H1 (cell line): ENCODE measurements around the gene MAMSTR. TPM values are rescaled to one million over a fixed set of nuclear protein-coding genes. Genes with fewer than 3 reads are reported as not detected.

Experiments used
- CTCF ChIA-PET: fragments of 300-600 bp; sonication (Branson Sonifier 250); formaldehyde crosslinking; loops from one replicate; lab custom pipeline; 2021; ENCODE audit not compliant: partially characterized antibody; lab: Charles Lee
- POLR2A ChIA-PET: fragments of 300-600 bp; sonication (Branson Sonifier 250); formaldehyde crosslinking; loops from one replicate; lab custom pipeline; 2021; ENCODE audit warnings: inconsistent platforms; ENCODE audit not compliant: partially characterized antibody; lab: Charles Lee
- DNase-seq, 2 experiments: peaks; one replicate each; pipeline versions ENCODE4 v3.0.0 to v3.0.0-alpha.2; 2010 to 2022; ENCODE audit warnings: low spot score in 2 of 2, low read depth in 1 of 2, mixed read lengths in 1 of 2
- FAIRE-seq: peaks from 2 replicates; lab custom pipeline; 2011; peaks lifted over from hg19 to GRCh38; lab: Jason Lieb, UNC
- H2AFZ ChIP-seq: 2 replicates; pipeline ENCODE4 v1.8.1; 2012; ENCODE audit warnings: low read length, inconsistent platforms
- H2AK5ac ChIP-seq: 2 replicates; pipeline ENCODE4 v1.6.1; 2013; ENCODE audit warnings: low read depth, low read length
- H2BK120ac ChIP-seq: replicated peaks from 2 replicates; pipeline ENCODE3; 2013; ENCODE audit warnings: low read depth, low read length, inconsistent platforms
- H2BK12ac ChIP-seq: 2 replicates; pipeline ENCODE4 v1.6.1; 2013; ENCODE audit warnings: low read depth, low read length
- H2BK15ac ChIP-seq: 2 replicates; pipeline ENCODE4 v1.6.1; 2013; ENCODE audit warnings: low read length
- H2BK20ac ChIP-seq: 2 replicates; pipeline ENCODE4 v1.6.1; 2013; ENCODE audit warnings: low read length
- H2BK5ac ChIP-seq: 2 replicates; pipeline ENCODE4 v1.6.1; 2013; ENCODE audit warnings: low read depth, low read length
- H3K14ac ChIP-seq: 2 replicates; pipeline ENCODE4 v1.6.1; 2013; ENCODE audit warnings: inconsistent platforms; ENCODE audit not compliant: insufficient read length
- H3K18ac ChIP-seq: 2 replicates; pipeline ENCODE4 v1.6.1; 2013; ENCODE audit warnings: low read length; ENCODE audit errors: extremely low read depth
- H3K23ac ChIP-seq: 2 replicates; pipeline ENCODE4 v1.6.1; 2013; ENCODE audit warnings: inconsistent platforms; ENCODE audit not compliant: insufficient read length
- H3K23me2 ChIP-seq: 2 replicates; pipeline ENCODE4 v1.6.1; 2013; ENCODE audit warnings: low read depth, low read length
- H3K27ac ChIP-seq: 2 replicates; pipeline ENCODE4 v1.6.1; 2011; ENCODE audit warnings: low read depth, low read length, inconsistent platforms
- H3K27me3 ChIP-seq, 4 experiments: replicated peaks in 1 of 4; 1 replicate in 1 of 4; 2 replicates in 3 of 4; pipeline versions ENCODE4 v1.6.1 to v1.8.1; 2011 to 2013; ENCODE audit warnings: low read length in 3 of 4, mild to moderate bottlenecking in 3 of 4, inconsistent platforms in 2 of 4, mixed read lengths in 2 of 4, moderate library complexity in 1 of 4; ENCODE audit not compliant: control insufficient read depth in 3 of 4, insufficient read depth in 3 of 4; ENCODE audit errors: extremely low read depth in 1 of 4
- H3K36me3 ChIP-seq, 4 experiments: 2 replicates each; pipeline versions ENCODE4 v1.6.1 to v1.8.1; 2011 to 2013; ENCODE audit warnings: mild to moderate bottlenecking in 4 of 4, low read length in 3 of 4, moderate library complexity in 2 of 4, control low read depth in 1 of 4, inconsistent platforms in 1 of 4; ENCODE audit not compliant: insufficient read depth in 4 of 4, control insufficient read depth in 2 of 4
- H3K4ac ChIP-seq: replicated peaks from 2 replicates; pipeline ENCODE3; 2013; ENCODE audit warnings: low read length, low read depth, mixed read lengths, inconsistent platforms; ENCODE audit not compliant: insufficient read length
- H3K4me1 ChIP-seq, 4 experiments: replicated peaks in 1 of 4; 1 replicate in 1 of 4; 2 replicates in 3 of 4; pipeline versions ENCODE4 v1.6.1 to v1.8.1; 2011 to 2013; ENCODE audit warnings: low read length in 3 of 4, inconsistent platforms in 2 of 4, mixed read lengths in 1 of 4; ENCODE audit not compliant: insufficient read depth in 4 of 4, control insufficient read depth in 3 of 4
- H3K4me2 ChIP-seq, 2 experiments: 2 replicates each; pipeline versions ENCODE4 v1.6.1 to v1.8.1; 2011 to 2013; ENCODE audit warnings: low read depth in 2 of 2, low read length in 2 of 2, control low read depth in 1 of 2, inconsistent platforms in 1 of 2, mild to moderate bottlenecking in 1 of 2; ENCODE audit not compliant: insufficient read depth in 1 of 2
- H3K4me3 ChIP-seq, 4 experiments: fragments of 200-600, 300-600 bp in 1 of 4; sonication (generic), shearing (Covaris generic), sonication (Bioruptor Twin) in 1 of 4; 2 replicates each; pipeline versions ENCODE4 v1.5.1 to v1.8.1; 2011 to 2016; ENCODE audit warnings: low read length in 4 of 4, low read depth in 3 of 4, control low read depth in 2 of 4, inconsistent platforms in 2 of 4, mild to moderate bottlenecking in 2 of 4, mixed read lengths in 1 of 4, moderate library complexity in 1 of 4; ENCODE audit not compliant: insufficient read depth in 2 of 4; ENCODE audit errors: extremely low read depth in 1 of 4
- H3K56ac ChIP-seq: replicated peaks from 2 replicates; pipeline ENCODE3; 2013; ENCODE audit warnings: low read depth, mild to moderate bottlenecking, mixed read lengths, low read length, inconsistent platforms; ENCODE audit not compliant: insufficient read length
- H3K79me1 ChIP-seq: 2 replicates; pipeline ENCODE4 v1.6.1; 2013; ENCODE audit warnings: low read depth, low read length, control low read depth
- H3K79me2 ChIP-seq, 2 experiments: 2 replicates each; pipeline versions ENCODE4 v1.6.1 to v1.8.1; 2012 to 2013; ENCODE audit warnings: low read length in 2 of 2, mild to moderate bottlenecking in 2 of 2, inconsistent platforms in 1 of 2; ENCODE audit not compliant: insufficient read depth in 2 of 2, control insufficient read depth in 1 of 2
- H3K9ac ChIP-seq, 4 experiments: replicated peaks in 1 of 4; 1 replicate in 1 of 4; 2 replicates in 3 of 4; pipeline versions ENCODE4 v1.6.1 to v1.8.1; 2011 to 2013; ENCODE audit warnings: low read depth in 3 of 4, low read length in 3 of 4, control low read depth in 2 of 4, mild to moderate bottlenecking in 2 of 4, moderate library complexity in 2 of 4, inconsistent platforms in 1 of 4; ENCODE audit errors: extremely low read depth in 1 of 4
- H3K9me3 ChIP-seq, 2 experiments: 2 replicates each; pipeline versions ENCODE4 v1.6.1 to v1.8.1; 2012 to 2013; ENCODE audit warnings: mild to moderate bottlenecking in 2 of 2, moderate library complexity in 2 of 2, control low read depth in 1 of 2, inconsistent platforms in 1 of 2, low read depth in 1 of 2, low read length in 1 of 2, mixed read lengths in 1 of 2; ENCODE audit not compliant: insufficient read depth in 2 of 2
- H4K20me1 ChIP-seq, 2 experiments: replicated peaks in 1 of 2; 2 replicates each; pipeline versions ENCODE3 to v1.8.1; 2011 to 2013; ENCODE audit warnings: inconsistent platforms in 2 of 2, low read length in 2 of 2, mild to moderate bottlenecking in 1 of 2; ENCODE audit not compliant: insufficient read depth in 2 of 2, control insufficient read depth in 1 of 2
- H4K5ac ChIP-seq: 2 replicates; pipeline ENCODE4 v1.6.1; 2013; ENCODE audit warnings: low read length, low read depth, mixed read lengths, inconsistent platforms; ENCODE audit not compliant: insufficient read length
- H4K8ac ChIP-seq: 2 replicates; pipeline ENCODE4 v1.8.0; 2013; ENCODE audit warnings: mild to moderate bottlenecking, moderate library complexity, low read length, inconsistent platforms; ENCODE audit not compliant: insufficient read depth; ENCODE audit errors: extremely low read depth
- H4K91ac ChIP-seq: replicated peaks from 2 replicates; pipeline ENCODE3; 2013; ENCODE audit warnings: low read length, mixed read lengths, inconsistent platforms; ENCODE audit not compliant: insufficient read length
- BACH1 ChIP-seq: IDR thresholded peaks from 2 replicates; pipeline ENCODE4 v1.6.1; 2012; ENCODE audit warnings: low read length, improper control_type of control experiment
- BCL11A ChIP-seq, 2 experiments: IDR thresholded peaks; one replicate each; pipeline ENCODE4 v1.6.1; 2011; ENCODE audit warnings: low read depth in 2 of 2, low read length in 2 of 2, mild to moderate bottlenecking in 2 of 2
- EZH2 ChIP-seq: fragments of 200-600 bp; sonication (generic); IDR thresholded peaks from 2 replicates; pipeline ENCODE4 v1.7.1; 2012; ENCODE audit warnings: low read depth, mild to moderate bottlenecking, moderate library complexity, low read length, inconsistent platforms; ENCODE audit not compliant: severe bottlenecking
- GTF2F1 ChIP-seq: IDR thresholded peaks from 2 replicates; pipeline ENCODE4 v1.6.1; 2012; ENCODE audit warnings: low read depth, low read length, improper control_type of control experiment, borderline replicate concordance
- HDAC6 ChIP-seq: IDR thresholded peaks from one replicate; pipeline ENCODE4 v1.7.1; 2012; ENCODE audit warnings: low read depth, mild to moderate bottlenecking, inconsistent platforms, low read length, moderate library complexity
- KDM5A ChIP-seq: fragments of 200-600 bp; IDR thresholded peaks from 2 replicates; pipeline ENCODE4 v1.7.1; 2012; ENCODE audit warnings: mild to moderate bottlenecking, low read length, inconsistent platforms, mixed read lengths
- RFX5 ChIP-seq: IDR thresholded peaks from 2 replicates; pipeline ENCODE4 v1.6.1; 2011; ENCODE audit warnings: low read depth, low read length, improper control_type of control experiment, borderline replicate concordance
- SIN3A ChIP-seq, 2 experiments: IDR thresholded peaks in 1 of 2; conservative IDR thresholded peaks in 1 of 2; 2 replicates each; pipeline ENCODE4 v1.6.1; 2011 to 2012; ENCODE audit warnings: low read length in 2 of 2, improper control_type of control experiment in 1 of 2, low read depth in 1 of 2, mild to moderate bottlenecking in 1 of 2
- SP2 ChIP-seq: IDR thresholded peaks from 2 replicates; pipeline ENCODE4 v1.6.1; 2012; ENCODE audit warnings: mild to moderate bottlenecking, low read length, inconsistent platforms
- TBP ChIP-seq: IDR thresholded peaks from 2 replicates; pipeline ENCODE4 v1.6.1; 2011; ENCODE audit warnings: low read depth, low read length, improper control_type of control experiment
- YY1 ChIP-seq: IDR thresholded peaks from 2 replicates; pipeline ENCODE4 v1.6.1; 2011; ENCODE audit warnings: low read depth, mild to moderate bottlenecking, low read length
- whole genome bisulfite sequencing, 2 experiments: shearing (Covaris generic) in 1 of 2; methylation state at CpG; one replicate each; pipeline versions ENCODE4 v1.1.6 to v1.1.7; 2013 to 2015; ENCODE audit warnings: low lambda C conversion rate in 2 of 2, mixed read lengths in 2 of 2, inconsistent platforms in 1 of 2, low coverage in 1 of 2, missing lambda C conversion rate in 1 of 2; ENCODE audit not compliant: insufficient replicate concordance in 2 of 2, insufficient coverage in 1 of 2, insufficient read length in 1 of 2; ENCODE audit errors: extremely low coverage in 1 of 2, missing lambda C conversion rate in 1 of 2; 5-methylcytosine and 5-hydroxymethylcytosine counted together
- polyA plus RNA-seq, 7 experiments: library from polyadenylated mRNA; depleted of rRNA in 3 of 7; stranded (reverse) in 5 of 7; unstranded in 2 of 7; fragments of >200 nt in 5 of 7; fragments of 200-250 nt in 2 of 7; gene quantifications; 1 replicate in 5 of 7; 2 replicates in 1 of 7; 4 replicates in 1 of 7; pipeline versions ENCODE4 v1.2.1 to v1.2.3, GENCODE V29; 2011 to 2013; ENCODE audit warnings: missing spikeins in 2 of 7, mixed read lengths in 2 of 7
- total RNA-seq: library from RNA; stranded (reverse); fragmentation: NEBNext Ultra II Directional; extraction: Animal tissue kit (Norgen Biotek cat#: 25700); gene quantifications from 2 replicates; pipeline ENCODE4 v1.2.1, GENCODE V29; 2021

MAMSTR gene
- total and polyA plus RNA-seq, 2 of the 8 experiments (the other 6 are each of a cell fraction or from before 2014, with no cell fraction given), result 2.0 to 2.3 TPM

GRCh38 chr19:48713864-48714755 is 5.4 kb downstream of the MAMSTR start:
- CTCF ChIA-PET, result interaction anchor here (0.7 to 8.2 kb wide), 9 partner anchors 13 to 68 kb away, joined by 3 to 53 read pairs (median 12); partner anchors contain the start of gene CA11
- no peak for TF ChIP-seq YY1
- no peak for TF ChIP-seq EZH2
- TF ChIP-seq SIN3A (conservative IDR thresholded peaks at IDR 0.05 in 1 of 2, IDR thresholded peaks at IDR 0.05 in 1 of 2; ENCODE audit: low read depth in 1 of 2, low read length in 2 of 2), result no peak
- no peak for TF ChIP-seq GTF2F1
- no peak for TF ChIP-seq RFX5
- no peak for TF ChIP-seq TBP
- no peak for TF ChIP-seq KDM5A
- TF ChIP-seq HDAC6, result no peak
- peak; percentile 12; the same call in 1 of the 2 replicates for TF ChIP-seq SP2
- no peak for TF ChIP-seq BCL11A (IDR thresholded peaks at IDR 0.05; ENCODE audit: low read depth in 2 of 2, low read length in 2 of 2)
- TF ChIP-seq BACH1, result peak; percentile 94

More at GRCh38 chr19:48713864-48714755, 5.4 kb downstream of the MAMSTR start:
- Histone ChIP-seq H3K4me1 (peaks cover 0 to 27% (median 7%) of the 10 kb centered on the region in 4 experiments; a peak in 6 of 7 replicates), H2BK12ac (0 out of 2 replicates have a peak overlapping the region, but pooled peaks have one; percentile 27), H3K56ac (peak overlapping the region; percentile 67), H3K9ac (peak overlapping the region; percentile 20 to 51 (median 29); a peak in 5 of 7 replicates), H2BK20ac (no peak overlapping the region), H4K5ac (peak overlapping the region; percentile 51), H3K4me3 (peak overlapping the region; percentile 76 to 86 (median 82)), H4K91ac (peak overlapping the region; percentile 74), H2BK120ac (no peak overlapping the region), H3K23me2 (peaks cover 19% of the 10 kb centered on the region; the same call in 1 of the 2 replicates), H3K27ac (peak overlapping the region; percentile 70; the same call in 1 of the 2 replicates), H2BK5ac (peak overlapping the region; percentile 71; the same call in 1 of the 2 replicates), H3K18ac (no peak overlapping the region; the same call in 1 of the 2 replicates), H3K27me3 (no peaks in the 10 kb centered on the region), H3K23ac (no peak overlapping the region), H3K79me1 (no peaks in the 10 kb centered on the region), H3K9me3 (0 out of 4 replicates have a peak, but pooled peaks cover 0 to 3% of the 10 kb centered on the region in 2 experiments), H3K36me3 (no peaks in the 10 kb centered on the region), H3K14ac (peak overlapping the region; percentile 42), H4K20me1 (no peaks in the 10 kb centered on the region), H2BK15ac (no peak overlapping the region), H2AK5ac (no peak overlapping the region), H3K79me2 (no peaks in the 10 kb centered on the region), H3K4me2 (peak overlapping the region; percentile 78 to 82), H4K8ac (peak overlapping the region; percentile 75), H2AFZ (0 out of 2 replicates have a peak overlapping the region, but pooled peaks have one; percentile 30), H3K4ac (no peak overlapping the region)
- no peak for FAIRE-seq
- peak; percentile 98 to 99 for DNase-seq
- POLR2A ChIA-PET, result interaction anchor here (0.6 to 7.7 kb wide), 19 partner anchors 11 to 158 kb away, joined by 3 to 59 read pairs (median 5); partner anchors contain the start of genes CA11, FUT2, IZUMO1 and PPP1R15A
- 4% methylated on average over 40 of the region's 67 CpGs; no CpG with 5 or more reads in 1 of the 2 experiments for WGBS, 2 experiments
